IMR-90 (cell line): ENCODE measurements around the gene C10orf90. TPM values are rescaled to one million over a fixed set of nuclear protein-coding genes. Genes with fewer than 3 reads are reported as not detected.

Experiments used
- ATAC-seq: fragments of 200-7000 bp; cut with Tn5 transposase; 2 replicates; pipeline ENCODE4 v1.9.1; 2020; ENCODE audit warnings: low read depth, mild to moderate bottlenecking, moderate library complexity
- BruUV-seq: library from RNA; stranded (reverse); fragments of 400-500 nt; replicated peaks from 2 replicates; lab custom pipeline; 2021; lab: Mats Ljungman, UMichigan
- CTCF ChIA-PET: fragments of 300-600 bp; formaldehyde crosslinking; extraction: SDS; loops from one replicate; lab custom pipeline; 2021; ENCODE audit warnings: antibody characterized with exemption; lab: Yijun Ruan, JAX
- POLR2A ChIA-PET: fragments of 300-600 bp; sonication (Branson Sonifier 250); formaldehyde crosslinking; loops from one replicate; lab custom pipeline; 2022; ENCODE audit warnings: antibody characterized with exemption; ENCODE audit not compliant: unreplicated experiment; lab: Charles Lee
- DNase-seq: peaks from one replicate; pipeline ENCODE4 v3.0.0; 2013
- H2AFZ ChIP-seq: replicated peaks from 2 replicates; pipeline ENCODE3; 2013; ENCODE audit warnings: low read length, mild to moderate bottlenecking; ENCODE audit not compliant: poor library complexity
- H2AK5ac ChIP-seq: 2 replicates; pipeline ENCODE4 v1.6.1; 2013; ENCODE audit warnings: low read depth, low read length, inconsistent platforms
- H2AK9ac ChIP-seq: replicated peaks from 2 replicates; pipeline ENCODE3; 2013; ENCODE audit warnings: mild to moderate bottlenecking, low read depth, low read length, moderate library complexity; ENCODE audit not compliant: poor library complexity
- H2BK120ac ChIP-seq: 2 replicates; pipeline ENCODE4 v1.6.1; 2013; ENCODE audit warnings: low read depth, low read length, inconsistent platforms
- H2BK15ac ChIP-seq: 3 replicates; pipeline ENCODE4 v1.6.1; 2013; ENCODE audit warnings: low read depth, low read length, inconsistent platforms
- H2BK20ac ChIP-seq: 2 replicates; pipeline ENCODE4 v1.6.1; 2013; ENCODE audit warnings: low read depth, mild to moderate bottlenecking, inconsistent platforms, low read length, moderate library complexity
- H2BK5ac ChIP-seq: 2 replicates; pipeline ENCODE4 v1.6.1; 2013; ENCODE audit warnings: mild to moderate bottlenecking, low read depth, low read length, inconsistent platforms; ENCODE audit not compliant: poor library complexity, severe bottlenecking
- H3K14ac ChIP-seq: replicated peaks from 2 replicates; pipeline ENCODE4 v1.6.1; 2013; ENCODE audit warnings: low read depth, low read length, inconsistent platforms
- H3K18ac ChIP-seq: 2 replicates; pipeline ENCODE4 v1.6.1; 2013; ENCODE audit warnings: low read depth, low read length, control low read depth
- H3K23ac ChIP-seq: 2 replicates; pipeline ENCODE4 v1.6.1; 2013; ENCODE audit warnings: low read depth, low read length, inconsistent platforms
- H3K27ac ChIP-seq: 2 replicates; pipeline ENCODE4 v1.5.1; 2013; ENCODE audit warnings: mild to moderate bottlenecking, control low read depth, low read length; ENCODE audit not compliant: insufficient read depth
- H3K27me3 ChIP-seq: 2 replicates; pipeline ENCODE4 v1.6.1; 2013; ENCODE audit warnings: low read length; ENCODE audit not compliant: control insufficient read depth, insufficient read depth
- H3K36me3 ChIP-seq: 2 replicates; pipeline ENCODE4 v1.6.1; 2013; ENCODE audit warnings: low read length, mixed read lengths; ENCODE audit not compliant: control insufficient read depth, insufficient read depth
- H3K4ac ChIP-seq: 2 replicates; pipeline ENCODE4 v1.6.1; 2013; ENCODE audit warnings: low read depth, low read length, inconsistent platforms
- H3K4me1 ChIP-seq: 2 replicates; pipeline ENCODE4 v1.6.1; 2013; ENCODE audit warnings: low read length, mixed read lengths; ENCODE audit not compliant: control insufficient read depth, insufficient read depth
- H3K4me2 ChIP-seq: 2 replicates; pipeline ENCODE4 v1.6.1; 2013; ENCODE audit warnings: low read depth, mild to moderate bottlenecking, control low read depth, low read length, moderate library complexity
- H3K4me3 ChIP-seq: 2 replicates; pipeline ENCODE4 v1.5.1; 2013; ENCODE audit warnings: low read depth, mild to moderate bottlenecking, control low read depth, low read length, moderate library complexity; ENCODE audit not compliant: insufficient read depth
- H3K56ac ChIP-seq: 2 replicates; pipeline ENCODE4 v1.6.1; 2013; ENCODE audit warnings: low read length, inconsistent platforms; ENCODE audit not compliant: insufficient read depth; ENCODE audit errors: extremely low read depth
- H3K79me1 ChIP-seq, 2 experiments: 2 replicates each; pipeline ENCODE4 v1.6.1; 2013; ENCODE audit warnings: low read length in 2 of 2, inconsistent platforms in 1 of 2, low read depth in 1 of 2
- H3K9ac ChIP-seq: 2 replicates; pipeline ENCODE4 v1.6.1; 2013; ENCODE audit warnings: low read depth, low read length, control low read depth
- H3K9me1 ChIP-seq: 2 replicates; pipeline ENCODE4 v1.6.1; 2013; ENCODE audit warnings: low read length, inconsistent platforms; ENCODE audit not compliant: insufficient read depth
- H3K9me3 ChIP-seq: 2 replicates; pipeline ENCODE4 v1.6.1; 2013; ENCODE audit warnings: low read length; ENCODE audit not compliant: control insufficient read depth, insufficient read depth
- H4K20me1 ChIP-seq: 2 replicates; pipeline ENCODE4 v1.6.1; 2013; ENCODE audit warnings: low read length, inconsistent platforms; ENCODE audit not compliant: insufficient read depth
- H4K5ac ChIP-seq: 2 replicates; pipeline ENCODE4 v1.6.1; 2013; ENCODE audit warnings: mild to moderate bottlenecking, low read depth, low read length, control low read depth
- H4K8ac ChIP-seq, 2 experiments: 2 replicates each; pipeline ENCODE4 v1.6.1; 2013; ENCODE audit warnings: low read depth in 2 of 2, low read length in 2 of 2, control low read depth in 1 of 2, inconsistent platforms in 1 of 2
- H4K91ac ChIP-seq: 2 replicates; pipeline ENCODE4 v1.6.1; 2013; ENCODE audit warnings: low read depth, low read length, inconsistent platforms; ENCODE audit not compliant: insufficient read depth
- BHLHE40 ChIP-seq: fragments of 150-350 bp; IDR thresholded peaks from 2 replicates; pipeline ENCODE4 v1.6.1; 2016; ENCODE audit warnings: mild to moderate bottlenecking, low read depth, low read length
- CEBPB ChIP-seq: IDR thresholded peaks from 2 replicates; pipeline ENCODE4 v1.6.1; 2012; ENCODE audit warnings: low read depth, low read length, improper control_type of control experiment
- CHD1 ChIP-seq: IDR thresholded peaks from 2 replicates; pipeline ENCODE4 v1.6.1; 2012; ENCODE audit warnings: low read depth, low read length, improper control_type of control experiment
- FOS ChIP-seq: fragments of 150-350 bp; IDR thresholded peaks from 2 replicates; pipeline ENCODE4 v1.6.1; 2016; ENCODE audit warnings: low read depth, low read length
- MAFK ChIP-seq: IDR thresholded peaks from 2 replicates; pipeline ENCODE4 v1.6.1; 2012; ENCODE audit warnings: low read depth, low read length, improper control_type of control experiment
- MAZ ChIP-seq: IDR thresholded peaks from 2 replicates; pipeline ENCODE4 v1.6.1; 2012; ENCODE audit warnings: low read depth, mild to moderate bottlenecking, low read length, improper control_type of control experiment, moderate library complexity, borderline replicate concordance
- POLR2A ChIP-seq: IDR thresholded peaks from 2 replicates; pipeline ENCODE4 v1.6.1; 2012; ENCODE audit warnings: mild to moderate bottlenecking, low read depth, low read length
- RAD21 ChIP-seq: IDR thresholded peaks from 2 replicates; pipeline ENCODE4 v1.6.1; 2012; ENCODE audit warnings: low read length, improper control_type of control experiment
- RFX5 ChIP-seq: IDR thresholded peaks from 2 replicates; pipeline ENCODE4 v1.8.0; 2012; ENCODE audit warnings: low read depth, mild to moderate bottlenecking, low read length, moderate library complexity
- SMC3 ChIP-seq: fragments of 150-350 bp; IDR thresholded peaks from 2 replicates; pipeline ENCODE4 v1.6.1; 2016; ENCODE audit warnings: low read depth, mild to moderate bottlenecking, antibody characterized with exemption, low read length, moderate library complexity
- WGBS, 2 experiments: methylation state at CpG; one replicate each; pipeline versions ENCODE4 v1.1.5 to v1.1.7; 2013; ENCODE audit warnings: missing lambda C conversion rate in 2 of 2; ENCODE audit not compliant: insufficient read length in 1 of 2; ENCODE audit errors: extremely low coverage in 2 of 2; 5-methylcytosine and 5-hydroxymethylcytosine counted together
- dilution Hi-C: fragments of 300-500 bp; cut with HindIII; formaldehyde crosslinking; loops from one replicate; pipeline ENCODE4 v1.14.3; 2018; ENCODE audit warnings: low sequenced_read_pairs; ENCODE audit not compliant: unreplicated experiment
- in situ Hi-C: fragments of 300-500 bp; cut with MboI; formaldehyde crosslinking; loops from 3 replicates; pipeline ENCODE4 v1.14.3; 2019; ENCODE audit warnings: low sequenced_read_pairs, inconsistent platforms, mixed read lengths
- intact Hi-C: fragments of 100-400 bp; cut with micrococcal nuclease; formaldehyde crosslinking; loops from 2 replicates; pipeline ENCODE4 v1.10.0; 2022
- polyA plus RNA-seq, 3 experiments: library from polyadenylated mRNA; depleted of rRNA; stranded (reverse); fragments of >200 nt; gene quantifications; 2 replicates each; pipeline ENCODE4 v1.2.3, GENCODE V29; 2012; ENCODE audit warnings: low replicate concordance in 1 of 3
- total RNA-seq: library from RNA; depleted of rRNA; stranded (reverse); fragments of >200 nt; gene quantifications from 2 replicates; pipeline ENCODE4 v1.2.3, GENCODE V29; 2012
- TF ChIP-seq, protein P1 (sequence below): fragments of 150-350 bp; IDR thresholded peaks from 2 replicates; pipeline ENCODE4 v1.6.1; 2016; ENCODE audit warnings: low read depth, mild to moderate bottlenecking, low read length, moderate library complexity, borderline replicate concordance
- TF ChIP-seq, protein P2 (sequence below): conservative IDR thresholded peaks from 2 replicates; pipeline ENCODE4 v1.5.1; 2012; ENCODE audit warnings: mild to moderate bottlenecking, low read depth, low read length, improper control_type of control experiment

The C10orf90 gene
- total and polyA plus RNA-seq, 2 of the 4 experiments (the other 2 are of a cell fraction) = 0.05 to 0.18 TPM

- Histone ChIP-seq H3K18ac (no peak overlapping the region), H3K9me1 (peaks cover 3% of the 10 kb centered on the region; the same call in 1 of the 2 replicates), H3K9me3 (no peaks in the 10 kb centered on the region), H3K14ac (no peak overlapping the region), H2BK15ac (no peak overlapping the region), H3K4me2 (no peak overlapping the region), H3K56ac (no peak overlapping the region), H3K36me3 (no peaks in the 10 kb centered on the region), H2BK20ac (no peak overlapping the region), H3K4me3 (no peak overlapping the region), H2AK9ac (no peak overlapping the region), H3K27me3 (peaks cover 16% of the 10 kb centered on the region), H2BK5ac (no peak overlapping the region), H2BK120ac (no peak overlapping the region), H2AFZ (no peak overlapping the region), H2AK5ac (no peak overlapping the region), H3K79me1 (no peaks in the 10 kb centered on the region), H3K9ac (no peak overlapping the region), H4K20me1 (no peaks in the 10 kb centered on the region), H4K91ac (no peak overlapping the region), H3K27ac (no peak overlapping the region), H4K8ac (no peak overlapping the region), H3K4me1 (no peaks in the 10 kb centered on the region), H3K23ac (no peak overlapping the region), H4K5ac (no peak overlapping the region), H3K4ac (no peak overlapping the region)
- in situ Hi-C loops (no loop called here), intact Hi-C loops (no loop called here), dilution Hi-C loops (no loop called here)
- WGBS, 2 experiments = 81% methylated on average over 4 of the region's 8 CpGs; no CpG with 5 or more reads in 1 of the 2 experiments
- no peak for ATAC-seq
- CTCF ChIA-PET = no interaction called here
- no peak for DNase-seq
- no TSS peak for BruUV-seq
- no peak for TF ChIP-seq POLR2A
- TF ChIP-seq SMC3 = no peak
- no peak for TF ChIP-seq BHLHE40
- TF ChIP-seq MAFK = no peak
- TF ChIP-seq MAZ = no peak
- no peak for TF ChIP-seq CEBPB
- TF ChIP-seq, protein P1, sequence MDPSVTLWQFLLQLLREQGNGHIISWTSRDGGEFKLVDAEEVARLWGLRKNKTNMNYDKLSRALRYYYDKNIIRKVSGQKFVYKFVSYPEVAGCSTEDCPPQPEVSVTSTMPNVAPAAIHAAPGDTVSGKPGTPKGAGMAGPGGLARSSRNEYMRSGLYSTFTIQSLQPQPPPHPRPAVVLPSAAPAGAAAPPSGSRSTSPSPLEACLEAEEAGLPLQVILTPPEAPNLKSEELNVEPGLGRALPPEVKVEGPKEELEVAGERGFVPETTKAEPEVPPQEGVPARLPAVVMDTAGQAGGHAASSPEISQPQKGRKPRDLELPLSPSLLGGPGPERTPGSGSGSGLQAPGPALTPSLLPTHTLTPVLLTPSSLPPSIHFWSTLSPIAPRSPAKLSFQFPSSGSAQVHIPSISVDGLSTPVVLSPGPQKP = no peak
- no peak for TF ChIP-seq RAD21
- TF ChIP-seq CHD1 = no peak
- TF ChIP-seq RFX5 = no peak
- no peak for TF ChIP-seq FOS
- TF ChIP-seq, protein P2, sequence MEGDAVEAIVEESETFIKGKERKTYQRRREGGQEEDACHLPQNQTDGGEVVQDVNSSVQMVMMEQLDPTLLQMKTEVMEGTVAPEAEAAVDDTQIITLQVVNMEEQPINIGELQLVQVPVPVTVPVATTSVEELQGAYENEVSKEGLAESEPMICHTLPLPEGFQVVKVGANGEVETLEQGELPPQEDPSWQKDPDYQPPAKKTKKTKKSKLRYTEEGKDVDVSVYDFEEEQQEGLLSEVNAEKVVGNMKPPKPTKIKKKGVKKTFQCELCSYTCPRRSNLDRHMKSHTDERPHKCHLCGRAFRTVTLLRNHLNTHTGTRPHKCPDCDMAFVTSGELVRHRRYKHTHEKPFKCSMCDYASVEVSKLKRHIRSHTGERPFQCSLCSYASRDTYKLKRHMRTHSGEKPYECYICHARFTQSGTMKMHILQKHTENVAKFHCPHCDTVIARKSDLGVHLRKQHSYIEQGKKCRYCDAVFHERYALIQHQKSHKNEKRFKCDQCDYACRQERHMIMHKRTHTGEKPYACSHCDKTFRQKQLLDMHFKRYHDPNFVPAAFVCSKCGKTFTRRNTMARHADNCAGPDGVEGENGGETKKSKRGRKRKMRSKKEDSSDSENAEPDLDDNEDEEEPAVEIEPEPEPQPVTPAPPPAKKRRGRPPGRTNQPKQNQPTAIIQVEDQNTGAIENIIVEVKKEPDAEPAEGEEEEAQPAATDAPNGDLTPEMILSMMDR = no peak
- POLR2A ChIA-PET = no interaction called here
These were observed 199.5 kb downstream of the C10orf90 start for GRCh38 chr10:126470991-126471390.
